Activated CD4-positive, alpha-beta memory T cell treated with anti-CD3 and anti-CD28 coated beads, Interleukin-2, amount 10 ng/mL, durations not matched to agents 7 days and 5 days (primary cell): Measurements from ENCODE around the gene OPHN1. TPM values are rescaled to one million over a fixed set of nuclear protein-coding genes. Genes with fewer than 3 reads are reported as not detected.
"Not testable (repeated sequence)": the region's sequence is repeated elsewhere in the genome, so short reads cannot be mapped to it uniquely, and the experiment has no call there.

ENCODE experiments used
- CTCF ChIA-PET: fragments of 350-600 bp; sonication (Branson Sonifier 250); formaldehyde crosslinking; loops from one replicate; lab custom pipeline; 2021; ENCODE audit warnings: antibody characterized with exemption, inconsistent platforms; lab: Charles Lee
- POLR2A ChIA-PET: fragments of 350-600 bp; sonication (Branson Sonifier 250); formaldehyde crosslinking; loops from one replicate; lab custom pipeline; 2021; ENCODE audit warnings: antibody characterized with exemption; lab: Charles Lee
- DNase-seq: peaks from one replicate; pipeline ENCODE4 v3.0.0-alpha.2; 2020
- H3K27ac Mint-ChIP-seq: one replicate; pipeline ENCODE4 v1.8.0; 2021; ENCODE audit warnings: mild to moderate bottlenecking, mixed read lengths
- H3K27me3 Mint-ChIP-seq: one replicate; pipeline ENCODE4 v1.8.0; 2021; ENCODE audit warnings: mixed read lengths
- H3K36me3 Mint-ChIP-seq: one replicate; pipeline ENCODE4 v1.8.0; 2021; ENCODE audit warnings: low read depth, mixed read lengths
- H3K4me1 Mint-ChIP-seq: one replicate; pipeline ENCODE4 v1.8.0; 2021; ENCODE audit warnings: mixed read lengths
- H3K4me3 Mint-ChIP-seq: one replicate; pipeline ENCODE4 v1.8.0; 2021; ENCODE audit warnings: mild to moderate bottlenecking, mixed read lengths
- H3K9me3 Mint-ChIP-seq: one replicate; pipeline ENCODE4 v1.8.0; 2021; ENCODE audit warnings: mixed read lengths
- total RNA-seq, 2 experiments: library from RNA; stranded (reverse); gene quantifications; one replicate each; pipeline ENCODE4 v1.2.3, GENCODE V29; 2021

Gene OPHN1
- total RNA-seq, 2 experiments from 2014 or later: 0.10 to 0.30 TPM

DNA sequence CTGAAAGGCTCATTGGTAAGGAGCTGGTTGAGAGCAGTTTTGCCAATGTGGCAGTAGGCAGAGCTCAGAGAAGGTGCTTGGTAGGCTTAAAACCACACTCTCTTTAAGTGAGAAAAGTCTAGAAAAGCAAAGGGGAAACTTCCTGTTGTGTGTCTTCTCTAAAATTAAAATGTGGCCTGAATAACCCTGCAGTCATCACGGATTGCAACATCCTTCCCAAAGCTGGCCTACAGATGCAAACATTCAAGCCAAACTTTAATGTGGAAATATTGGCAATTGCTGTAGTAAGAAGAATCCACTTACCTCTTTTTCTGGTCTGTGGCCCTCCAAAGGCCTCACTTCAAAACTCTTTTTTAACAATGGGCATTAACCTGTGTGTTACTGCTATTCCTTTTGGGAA is 348.5 kb downstream of the OPHN1 start:
- CTCF ChIA-PET: no interaction called here
- POLR2A ChIA-PET: no interaction called here
- no peaks in the 10 kb centered on the region for H3K9me3 Mint-ChIP-seq
- no peak overlapping the region for H3K27ac Mint-ChIP-seq
- no peak for DNase-seq
- H3K4me3 Mint-ChIP-seq: no peak overlapping the region
- H3K36me3 Mint-ChIP-seq: no peaks in the 10 kb centered on the region
- no peaks in the 10 kb centered on the region for H3K27me3 Mint-ChIP-seq
- no peaks in the 10 kb centered on the region for H3K4me1 Mint-ChIP-seq

DNA sequence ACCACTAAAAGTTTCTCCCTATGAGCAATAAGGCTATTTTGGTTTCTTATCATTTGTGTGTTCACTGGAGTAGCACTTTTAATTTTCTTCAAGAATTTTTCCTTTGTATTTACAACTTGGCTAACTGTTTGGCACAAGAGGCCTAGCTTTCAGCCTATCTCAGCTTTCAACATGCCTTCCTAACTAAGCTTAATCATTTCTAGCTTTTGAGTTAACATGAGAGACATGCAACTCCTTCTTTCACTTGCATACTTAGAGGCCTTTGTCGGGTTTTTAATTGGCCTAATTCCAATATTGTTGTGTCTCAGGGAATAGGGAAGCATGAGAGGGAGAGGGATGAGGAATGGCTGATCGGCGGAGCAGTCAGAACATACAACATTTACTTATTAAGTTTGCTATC is 349.8 kb downstream of the OPHN1 start:
- ChIA-PET CTCF (no interaction called here), POLR2A (no interaction called here)
- no peaks in the 10 kb centered on the region for H3K9me3 Mint-ChIP-seq
- no peaks in the 10 kb centered on the region for H3K4me1 Mint-ChIP-seq
- no peaks in the 10 kb centered on the region for H3K27me3 Mint-ChIP-seq
- no peak overlapping the region for H3K4me3 Mint-ChIP-seq
- no peak overlapping the region for H3K27ac Mint-ChIP-seq
- no peak for DNase-seq
- H3K36me3 Mint-ChIP-seq: no peaks in the 10 kb centered on the region

- H3K4me3 Mint-ChIP-seq: no peak overlapping the region
These were observed 353.3 kb downstream of the OPHN1 start for GRCh38 chrX:68079961-68080360.

GRCh38 chrX:68078801-68079200 is 354.5 kb downstream of the OPHN1 start:
- H3K27me3 Mint-ChIP-seq, CTCF ChIA-PET, H3K4me3 Mint-ChIP-seq, DNase-seq, H3K27ac Mint-ChIP-seq, POLR2A ChIA-PET, H3K9me3 Mint-ChIP-seq, H3K4me1 Mint-ChIP-seq, H3K36me3 Mint-ChIP-seq: not testable (repeated sequence)

More at GRCh38 chrX:68079961-68080360, 353.3 kb downstream of the OPHN1 start:
- H3K27me3 Mint-ChIP-seq: no peaks in the 10 kb centered on the region
- H3K4me1 Mint-ChIP-seq: no peaks in the 10 kb centered on the region
- ChIA-PET POLR2A (no interaction called here), CTCF (no interaction called here)
- no peaks in the 10 kb centered on the region for H3K36me3 Mint-ChIP-seq
- no peak overlapping the region for H3K27ac Mint-ChIP-seq
- no peak for DNase-seq
- no peaks in the 10 kb centered on the region for H3K9me3 Mint-ChIP-seq

DNA sequence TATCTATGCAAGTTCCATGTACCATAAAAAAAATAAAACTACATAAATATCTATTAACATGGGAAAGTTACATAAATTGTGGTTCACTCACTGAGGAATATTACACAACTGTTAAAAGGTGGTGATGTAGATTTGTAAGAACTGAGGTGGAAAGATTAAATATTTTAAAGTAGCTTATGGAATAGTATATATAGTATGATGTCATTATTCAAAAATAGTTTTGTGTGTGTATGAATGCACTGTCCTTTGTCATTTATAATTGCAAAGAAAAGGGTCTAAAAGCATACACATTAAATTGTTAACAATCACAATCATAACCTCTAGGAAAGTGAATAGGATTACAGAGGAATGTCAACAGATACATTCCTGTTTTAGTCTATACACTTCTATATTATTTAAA is 355.9 kb downstream of the OPHN1 start:
- no peaks in the 10 kb centered on the region for H3K9me3 Mint-ChIP-seq
- no peaks in the 10 kb centered on the region for H3K36me3 Mint-ChIP-seq
- ChIA-PET POLR2A (no interaction called here), CTCF (no interaction called here)
- H3K27me3 Mint-ChIP-seq: no peaks in the 10 kb centered on the region
- DNase-seq: no peak
- H3K4me1 Mint-ChIP-seq: no peaks in the 10 kb centered on the region
- H3K4me3 Mint-ChIP-seq: no peak overlapping the region
- no peak overlapping the region for H3K27ac Mint-ChIP-seq

DNA sequence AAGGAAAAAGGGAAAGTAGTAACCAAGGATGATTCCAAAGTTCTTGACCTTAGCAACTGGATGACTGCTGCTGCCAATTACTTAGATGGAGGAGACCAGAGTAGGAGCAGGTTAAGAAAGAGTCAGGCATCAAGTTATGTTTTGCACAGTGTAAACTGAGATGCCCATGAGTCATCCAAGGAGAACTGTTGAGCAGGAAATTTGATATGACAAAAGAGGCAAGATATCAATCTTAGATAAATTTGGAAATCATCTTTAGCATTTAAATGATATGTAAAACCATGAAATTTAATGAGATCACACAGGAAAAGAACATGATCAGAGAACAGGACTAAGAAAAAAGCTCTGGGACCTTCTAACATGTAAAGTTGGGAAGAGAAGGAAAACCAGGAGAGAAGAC is 361.3 kb downstream of the OPHN1 start:
- POLR2A ChIA-PET: no interaction called here
- CTCF ChIA-PET: no interaction called here

DNA sequence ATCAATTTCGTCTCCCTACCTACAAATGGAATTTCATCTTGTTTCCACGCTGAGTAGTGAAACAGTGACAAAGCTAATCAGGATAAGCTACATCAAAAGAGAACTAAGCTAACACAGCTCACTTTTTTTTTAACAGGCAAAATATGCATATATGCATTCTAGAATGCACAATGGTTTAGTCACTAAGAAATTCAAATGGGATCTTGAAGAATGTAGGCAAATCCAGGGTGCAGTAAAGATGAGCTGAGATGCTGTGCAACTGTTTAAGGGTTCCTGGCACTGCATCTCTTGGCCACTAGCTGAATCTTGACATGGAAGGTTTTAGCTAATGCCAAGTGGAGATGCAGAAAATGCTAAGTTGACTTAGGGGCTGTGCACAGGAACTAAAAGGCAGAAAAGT is 363.2 kb downstream of the OPHN1 start:
- DNase-seq, H3K4me1 Mint-ChIP-seq, H3K9me3 Mint-ChIP-seq, H3K36me3 Mint-ChIP-seq, H3K4me3 Mint-ChIP-seq, H3K27me3 Mint-ChIP-seq, H3K27ac Mint-ChIP-seq, POLR2A ChIA-PET, CTCF ChIA-PET: not testable (repeated sequence)

More for the DNA sequence above, 361.3 kb downstream of the OPHN1 start:
- Mint-ChIP-seq H3K27ac (no peak overlapping the region), H3K4me1 (no peaks in the 10 kb centered on the region), H3K4me3 (no peak overlapping the region), H3K27me3 (no peaks in the 10 kb centered on the region), H3K9me3 (no peaks in the 10 kb centered on the region), H3K36me3 (no peaks in the 10 kb centered on the region)
- no peak for DNase-seq

- Mint-ChIP-seq H3K27ac (no peak overlapping the region), H3K36me3 (no peaks in the 10 kb centered on the region), H3K27me3 (no peaks in the 10 kb centered on the region), H3K4me3 (no peak overlapping the region), H3K4me1 (no peaks in the 10 kb centered on the region), H3K9me3 (no peaks in the 10 kb centered on the region)
- DNase-seq: no peak
- POLR2A ChIA-PET: no interaction called here
- CTCF ChIA-PET: no interaction called here
These were observed 372.1 kb downstream of the OPHN1 start for GRCh38 chrX:68061206-68061535.

GRCh38 chrX:68060506-68061205 is 372.6 kb downstream of the OPHN1 start:
- H3K27me3 Mint-ChIP-seq: no peaks in the 10 kb centered on the region
- ChIA-PET POLR2A (no interaction called here), CTCF (no interaction called here)
- H3K27ac Mint-ChIP-seq: no peak overlapping the region
- no peak overlapping the region for H3K4me3 Mint-ChIP-seq
- H3K9me3 Mint-ChIP-seq: no peaks in the 10 kb centered on the region
- no peak for DNase-seq
- H3K4me1 Mint-ChIP-seq: no peaks in the 10 kb centered on the region
- no peaks in the 10 kb centered on the region for H3K36me3 Mint-ChIP-seq

- no peak for DNase-seq
- Mint-ChIP-seq H3K36me3 (no peaks in the 10 kb centered on the region), H3K9me3 (no peaks in the 10 kb centered on the region), H3K27me3 (no peaks in the 10 kb centered on the region), H3K27ac (no peak overlapping the region), H3K4me1 (no peaks in the 10 kb centered on the region), H3K4me3 (no peak overlapping the region)
- POLR2A ChIA-PET: no interaction called here
- CTCF ChIA-PET: no interaction called here
These were observed 373.8 kb downstream of the OPHN1 start for GRCh38 chrX:68059469-68059868.

- no peak for DNase-seq
- Mint-ChIP-seq H3K27ac (no peak overlapping the region), H3K9me3 (no peaks in the 10 kb centered on the region), H3K4me3 (no peak overlapping the region), H3K36me3 (no peaks in the 10 kb centered on the region), H3K4me1 (no peaks in the 10 kb centered on the region), H3K27me3 (no peaks in the 10 kb centered on the region)
- POLR2A ChIA-PET: no interaction called here
- CTCF ChIA-PET: no interaction called here
These were observed 383.8 kb downstream of the OPHN1 start for GRCh38 chrX:68049466-68049865.

- no peak for DNase-seq
- ChIA-PET CTCF (no interaction called here), POLR2A (no interaction called here)
- Mint-ChIP-seq H3K4me3 (no peak overlapping the region), H3K36me3 (no peaks in the 10 kb centered on the region), H3K9me3 (no peaks in the 10 kb centered on the region), H3K4me1 (no peaks in the 10 kb centered on the region), H3K27ac (no peak overlapping the region), H3K27me3 (no peaks in the 10 kb centered on the region)
These were observed 384.5 kb downstream of the OPHN1 start for GRCh38 chrX:68048774-68049173.

DNA sequence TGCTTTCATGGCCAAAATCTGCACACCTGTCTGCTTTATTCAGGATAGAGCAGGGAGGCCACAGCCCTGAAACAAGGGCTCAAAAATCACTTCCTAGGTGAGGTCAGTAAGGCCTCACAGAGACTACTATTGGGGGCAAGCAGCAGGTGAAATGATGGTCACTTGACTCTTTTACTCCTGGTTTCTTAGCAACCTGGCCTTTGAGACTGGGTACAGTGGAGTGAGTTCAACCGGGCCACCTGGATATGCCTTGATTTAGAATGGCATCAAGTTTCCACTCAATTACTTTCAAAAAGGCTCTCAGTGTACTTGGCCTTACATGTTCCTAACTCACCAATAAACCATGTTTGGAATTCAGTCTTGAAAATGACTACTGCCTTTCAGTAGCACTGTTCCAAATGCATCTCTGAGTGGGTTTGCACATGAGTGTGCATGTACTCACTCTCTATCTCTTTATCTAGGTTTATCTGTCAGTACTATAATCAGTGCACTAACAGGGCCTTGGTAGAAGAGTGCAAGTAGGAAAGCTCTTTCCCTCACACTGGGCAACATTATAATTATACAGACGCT is 388.2 kb downstream of the OPHN1 start:
- no peaks in the 10 kb centered on the region for H3K36me3 Mint-ChIP-seq
- no peak for DNase-seq
- no peaks in the 10 kb centered on the region for H3K4me1 Mint-ChIP-seq
- H3K27ac Mint-ChIP-seq: no peak overlapping the region
- CTCF ChIA-PET: no interaction called here
- H3K9me3 Mint-ChIP-seq: no peaks in the 10 kb centered on the region
- POLR2A ChIA-PET: no interaction called here
- no peak overlapping the region for H3K4me3 Mint-ChIP-seq
- no peaks in the 10 kb centered on the region for H3K27me3 Mint-ChIP-seq

- Mint-ChIP-seq H3K27ac (no peak overlapping the region), H3K4me3 (no peak overlapping the region), H3K36me3 (no peaks in the 10 kb centered on the region), H3K9me3 (no peaks in the 10 kb centered on the region), H3K27me3 (no peaks in the 10 kb centered on the region), H3K4me1 (no peaks in the 10 kb centered on the region)
- CTCF ChIA-PET: no interaction called here
- DNase-seq: no peak
- POLR2A ChIA-PET: no interaction called here
These were observed 389.4 kb downstream of the OPHN1 start for GRCh38 chrX:68043713-68044438.
